ENCODE data around the gene RNASE7.

The RNASE7 gene

DNA sequence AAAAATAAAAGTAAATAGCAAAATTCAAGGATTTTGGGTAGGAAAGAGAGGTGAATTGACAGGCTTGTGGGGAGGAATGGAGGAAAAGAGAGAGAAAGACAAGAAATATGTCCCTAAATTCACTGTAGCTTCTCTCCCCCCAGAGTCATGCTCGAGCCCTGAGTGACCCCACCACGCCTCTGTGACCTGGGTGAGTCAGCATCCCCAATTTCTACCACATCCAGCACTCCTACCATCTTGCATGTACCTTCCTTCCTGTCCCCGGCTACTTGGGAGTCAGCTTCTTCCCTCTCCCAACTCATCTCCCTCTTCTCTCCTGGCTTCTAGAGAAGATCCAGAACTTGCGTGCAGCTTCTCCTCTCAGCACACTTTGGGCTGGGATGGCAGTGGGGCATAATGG lies 46.5 kb downstream of the RNASE7 start:
- no peak for DNase-seq

DNA sequence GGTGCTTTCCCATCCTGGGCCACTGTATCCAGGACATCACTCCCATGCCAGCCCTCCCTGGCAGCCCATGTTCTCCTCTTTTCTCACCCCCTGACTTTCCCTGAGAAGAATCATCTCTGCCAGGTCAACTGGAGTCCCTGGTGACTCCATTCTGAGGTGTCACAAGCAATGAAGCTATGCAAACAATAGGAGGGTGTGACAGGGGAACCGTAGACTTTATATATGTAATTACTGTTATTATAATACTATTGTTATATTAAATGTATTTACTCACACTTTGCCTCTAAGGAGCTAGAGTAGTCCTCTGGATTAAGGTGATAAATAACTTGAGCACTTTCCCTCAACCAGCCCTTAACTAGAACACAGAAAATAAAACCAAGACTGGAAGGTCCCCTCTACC lies 47.1 kb downstream of the RNASE7 start:
- no peak for DNase-seq

DNA sequence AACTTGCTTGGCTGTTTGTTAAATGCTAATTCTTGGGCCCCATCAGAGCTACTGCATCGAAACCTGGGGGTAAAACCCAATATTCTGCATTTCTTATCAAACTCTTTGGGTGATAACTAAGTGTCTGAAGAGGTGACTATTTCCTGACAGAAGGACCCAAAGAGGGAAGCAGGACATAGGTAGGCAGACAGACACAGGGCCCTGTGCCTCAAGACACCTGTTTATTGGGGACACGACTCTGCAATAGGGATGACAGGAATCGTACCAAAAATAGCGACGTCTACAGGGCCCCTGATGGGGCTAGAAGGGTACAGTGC lies 47.7 kb downstream of the RNASE7 start:
- no peak for DNase-seq

DNA sequence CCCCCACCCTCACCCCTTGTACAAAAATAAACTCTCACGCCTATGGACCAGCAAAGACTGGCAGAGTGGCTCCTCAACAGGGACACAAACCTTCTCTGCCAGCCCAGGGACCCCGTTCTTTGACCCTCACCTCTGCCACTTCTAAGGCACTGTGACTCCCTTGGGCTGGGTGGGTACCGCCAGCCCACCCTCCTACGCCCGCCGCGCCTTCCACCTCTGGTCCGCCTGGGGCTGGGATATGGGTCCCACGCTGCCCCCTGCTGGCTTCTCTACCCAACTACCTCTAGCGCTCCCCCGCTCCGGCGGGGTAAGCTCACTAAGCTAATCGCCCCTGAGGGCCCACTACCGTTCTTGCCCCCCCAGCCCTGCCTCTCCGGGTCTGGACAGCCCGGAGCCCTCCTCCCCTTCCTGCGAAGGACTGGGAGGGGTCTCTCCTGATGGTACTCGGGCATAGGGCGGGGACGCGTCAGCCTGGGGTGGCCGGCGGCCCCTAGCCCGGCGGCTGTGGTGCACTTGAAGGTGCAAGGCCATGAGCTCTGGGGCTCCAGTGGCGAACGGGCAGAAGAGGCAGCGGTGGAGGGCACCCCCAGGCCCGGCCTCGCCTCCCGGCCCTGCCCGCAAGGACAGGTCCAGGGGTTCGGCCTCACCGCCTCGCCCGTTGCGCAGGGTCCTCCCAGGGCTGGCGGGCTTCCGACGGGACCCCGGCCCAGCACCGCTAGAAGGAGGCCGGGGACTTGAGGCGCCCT lies 48.2 kb downstream of the RNASE7 start:
- no peak for DNase-seq

DNA sequence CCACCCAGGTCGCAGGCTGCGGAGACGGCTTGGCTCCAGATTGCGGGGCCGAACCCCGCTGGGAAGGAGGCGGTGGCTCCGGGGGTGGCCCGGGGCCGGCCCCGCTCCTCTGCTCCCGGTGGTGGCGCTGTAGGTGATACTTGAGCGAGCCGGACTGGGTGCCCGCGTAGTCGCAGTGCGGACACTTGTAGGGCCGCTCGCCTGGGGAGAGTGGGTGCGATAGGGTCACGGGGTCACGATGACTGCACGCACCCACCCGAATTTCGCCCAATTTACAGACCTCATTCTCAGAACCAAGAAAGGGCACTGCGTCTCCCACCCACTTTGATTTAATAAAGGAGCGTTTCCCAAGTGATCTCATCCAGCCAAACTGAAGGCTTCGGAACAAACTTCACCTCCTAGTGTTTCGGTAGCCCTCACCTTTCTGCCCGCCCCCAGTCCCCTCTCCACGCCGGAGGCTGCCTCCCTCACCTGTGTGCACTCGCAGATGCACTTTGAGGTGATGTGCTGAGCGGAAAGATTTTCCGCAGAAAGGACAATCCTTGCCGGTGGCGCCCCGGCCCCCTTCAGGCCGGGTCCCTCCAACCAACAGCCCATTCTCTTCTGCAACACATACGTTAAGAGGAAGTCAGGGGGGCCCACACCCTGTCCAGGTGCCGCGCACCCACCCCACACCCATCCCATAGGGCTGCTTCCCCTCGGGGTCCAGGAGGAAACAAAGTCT lies 48.9 kb downstream of the RNASE7 start:
- no peak for DNase-seq

DNA sequence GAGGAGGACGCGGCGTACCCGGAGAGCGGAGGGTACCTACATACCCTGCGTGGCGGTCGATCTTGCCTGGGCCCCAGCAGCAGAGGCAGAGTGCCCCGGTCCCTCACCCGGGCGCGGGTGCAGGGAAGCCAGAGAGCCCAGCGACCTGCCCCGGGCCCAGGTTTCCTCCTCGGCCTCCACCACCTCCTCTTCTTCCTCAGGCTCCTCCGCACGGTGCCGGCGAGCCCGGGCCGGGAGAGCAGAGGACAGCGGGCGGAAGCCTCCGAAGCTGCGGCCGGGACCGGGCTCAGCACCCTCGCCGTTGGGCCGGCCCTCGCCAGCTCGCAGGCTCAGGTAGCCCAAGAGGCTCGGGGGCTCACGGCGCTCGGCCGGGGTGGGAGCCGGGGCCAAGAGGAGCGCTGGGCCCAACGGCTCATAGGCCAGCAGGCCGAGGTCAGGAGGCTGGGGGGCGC lies 49.7 kb downstream of the RNASE7 start:
- no peak for DNase-seq

DNA sequence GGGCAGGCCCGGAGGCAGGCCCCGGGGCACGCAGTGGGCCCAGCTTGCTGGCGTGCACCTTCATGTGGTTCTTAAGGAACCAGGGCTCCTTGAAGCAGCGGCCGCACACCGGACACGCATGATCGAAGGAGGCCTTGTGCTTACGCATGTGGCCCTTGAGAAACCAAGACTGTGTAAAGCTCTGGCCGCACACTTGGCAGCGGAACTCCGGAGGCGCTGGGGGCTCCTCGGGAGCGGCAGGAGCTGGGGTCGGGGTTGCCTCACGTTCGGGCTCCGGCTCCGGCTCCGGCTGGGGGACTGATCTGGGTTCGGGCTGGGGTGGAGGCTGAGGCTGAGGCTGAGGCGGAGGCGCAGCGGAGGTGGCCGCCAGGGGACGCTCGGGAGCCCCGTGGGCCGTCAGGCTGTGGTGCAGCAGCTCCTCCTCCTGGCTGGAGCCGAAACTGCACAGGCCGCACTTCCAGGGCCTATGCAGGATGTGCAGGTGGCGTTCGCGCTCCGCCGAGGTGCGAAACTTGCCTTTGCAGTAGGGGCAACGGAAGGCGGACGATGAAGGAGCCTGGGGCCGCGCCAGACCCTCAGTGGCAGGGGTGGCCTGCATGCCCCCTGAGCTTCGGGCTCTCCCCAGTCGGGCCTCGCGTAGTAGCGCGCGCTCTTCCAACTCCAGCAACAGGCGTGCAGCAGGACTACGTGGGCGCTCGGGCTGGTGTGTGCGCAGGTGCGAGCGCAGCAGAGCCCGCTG lies 50.3 kb downstream of the RNASE7 start:
- no peak for DNase-seq

DNA sequence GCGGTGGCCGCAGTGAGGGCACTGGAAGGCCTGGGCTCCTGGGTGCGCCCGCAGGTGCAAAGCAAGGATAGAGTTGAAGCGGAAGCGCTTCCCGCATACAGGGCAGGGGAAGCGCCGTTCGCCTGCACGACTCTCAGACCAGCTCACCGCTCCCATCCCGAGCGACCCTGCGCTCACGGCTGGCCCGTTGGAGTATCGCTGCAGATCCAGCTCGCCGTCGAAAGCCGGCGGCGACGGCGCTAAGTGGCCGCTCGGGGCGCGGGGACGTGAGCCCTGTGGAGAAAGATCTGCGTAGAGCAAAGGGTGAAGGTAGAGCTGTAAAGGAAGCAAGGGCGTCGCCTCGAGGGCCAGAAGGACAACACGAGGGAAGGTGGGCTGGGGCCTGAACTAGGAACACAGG lies 50.9 kb downstream of the RNASE7 start:
- no peak for DNase-seq

All from NCI-H2227 treated with DMSO at 0.1 percent for 48 hours (cell line).